Erythroblast (primary cell): ENCODE measurements around the gene GALNT18.

ENCODE experiments used
- GATA1 ChIP-seq: IDR thresholded peaks from 2 replicates; pipeline ENCODE4 v1.6.1; 2011; ENCODE audit warnings: low read depth, mild to moderate bottlenecking, control low read depth, low read length, moderate library complexity
- POLR2A ChIP-seq: IDR thresholded peaks from 2 replicates; pipeline ENCODE4 v1.6.1; 2011; ENCODE audit warnings: mild to moderate bottlenecking, low read length

GRCh38 chr11:11250470-11250869, 371.3 kb downstream of the GALNT18 start:
- TF ChIP-seq POLR2A (no peak), GATA1 (no peak)
